HG03095 (cell line): ENCODE results near the gene DENR.

Experiments
- ATAC-seq: cut with Tn5 transposase; IDR thresholded peaks from one replicate; pipeline ENCODE4 v1.9.1; 2021; ENCODE audit warnings: moderate library complexity; ENCODE audit not compliant: unreplicated experiment

Gene DENR

DNA sequence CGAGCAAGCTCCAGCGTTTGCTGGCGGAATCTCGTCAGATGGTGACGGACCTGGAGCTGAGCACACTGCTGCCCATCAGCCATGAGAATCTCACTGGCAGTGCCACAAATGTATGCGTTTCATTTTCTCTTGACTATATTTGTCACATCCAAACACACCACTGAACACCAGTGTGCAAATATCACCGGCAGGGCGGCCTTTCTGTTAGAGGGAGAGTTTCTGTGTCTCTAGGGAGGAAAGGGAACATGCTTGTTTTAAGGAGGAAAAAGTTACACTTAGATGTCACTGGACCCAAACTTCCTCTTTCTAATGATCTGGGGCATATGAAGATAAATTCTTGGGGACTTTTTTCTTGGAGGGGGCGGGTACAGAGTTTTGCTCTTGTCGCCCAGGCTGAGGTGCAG lies 60.7 kb downstream of the DENR start:
- no peak for ATAC-seq

DNA sequence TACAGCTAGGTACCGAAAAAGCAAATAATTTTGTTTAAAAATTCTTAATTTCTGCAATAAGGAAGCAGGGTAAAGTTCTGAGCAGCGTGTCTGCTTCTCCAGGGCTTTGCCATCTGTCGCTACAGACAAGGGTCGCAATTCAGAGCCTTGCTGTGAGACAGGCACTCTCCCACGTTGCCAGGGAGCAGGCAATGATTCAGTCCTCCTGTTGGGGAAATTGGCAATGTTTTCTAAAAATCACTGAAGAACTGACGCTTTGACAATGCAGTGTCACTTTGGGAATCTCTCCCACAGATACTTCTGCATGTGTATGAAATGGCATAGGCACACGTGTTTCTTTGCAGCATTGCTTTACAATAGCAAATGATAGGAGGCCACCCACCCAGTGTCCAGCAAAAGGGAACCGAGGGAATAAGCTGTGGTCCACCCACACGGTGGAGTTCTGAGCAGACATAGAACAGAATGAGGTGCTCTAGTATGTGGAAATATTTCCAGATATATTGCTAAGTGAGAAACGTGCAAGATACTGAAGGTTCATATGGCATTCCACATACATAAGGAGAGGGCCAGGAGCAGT lies 66.7 kb downstream of the DENR start:
- ATAC-seq: no peak

DNA sequence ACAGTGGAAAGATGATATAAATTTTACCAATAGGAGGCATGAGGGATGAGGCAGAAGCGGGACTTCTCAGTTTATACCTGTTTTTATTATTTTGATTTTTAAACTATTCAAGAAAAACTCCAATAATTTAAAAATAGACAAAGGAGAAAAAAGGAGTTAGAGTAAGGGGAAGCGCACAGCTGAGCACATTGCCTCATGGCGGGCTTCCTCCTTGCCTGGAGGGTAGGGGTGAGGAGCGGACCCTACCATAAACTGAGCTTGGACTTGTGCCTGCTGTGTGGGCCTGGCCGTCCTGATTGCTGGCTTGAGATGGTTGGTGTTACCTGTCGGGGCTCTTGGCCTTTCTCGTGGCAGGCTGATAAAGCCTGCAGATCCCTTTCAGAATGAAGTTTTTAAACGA lies 67.5 kb downstream of the DENR start:
- no peak for ATAC-seq
